GM23338 (cell line): Measurements from ENCODE around the gene PACS2. TPM values are rescaled to one million over a fixed set of nuclear protein-coding genes. Genes with fewer than 3 reads are reported as not detected.
A peak's percentile ranks its signal among the peaks of the same experiment; 100 is the strongest.

Source experiments
- ATAC-seq: fragments of 200-7000 bp; cut with Tn5 transposase; 3 replicates; pipeline ENCODE4 v1.9.1; 2020
- DNase-seq: peaks from one replicate; pipeline ENCODE4 v3.0.0-alpha.2; 2015; ENCODE audit warnings: low spot score
- H2AFZ ChIP-seq: fragments of 200-600 bp; sonication (generic); 2 replicates; pipeline ENCODE4 v1.8.0; 2016; ENCODE audit warnings: antibody characterized with exemption, mild to moderate bottlenecking, moderate library complexity
- H3F3A ChIP-seq: fragments of 200-600 bp; sonication (generic); replicated peaks from 2 replicates; pipeline ENCODE4 v1.8.0; 2017; ENCODE audit warnings: antibody characterized with exemption, mixed run types, low read depth
- H3K27ac ChIP-seq: fragments of 200-600 bp; sonication (generic); 2 replicates; pipeline ENCODE4 v1.6.1; 2016; ENCODE audit warnings: low read depth
- H3K27me3 ChIP-seq: fragments of 200-600 bp; sonication (generic); 2 replicates; pipeline ENCODE4 v1.8.0; 2016; ENCODE audit warnings: mild to moderate bottlenecking, mixed run types, moderate library complexity; ENCODE audit not compliant: insufficient read depth
- H3K36me3 ChIP-seq: fragments of 200-600 bp; sonication (generic); 2 replicates; pipeline ENCODE4 v1.8.0; 2016; ENCODE audit warnings: mild to moderate bottlenecking; ENCODE audit not compliant: insufficient read depth
- H3K4me1 ChIP-seq: fragments of 200-600 bp; sonication (generic); 2 replicates; pipeline ENCODE4 v1.8.0; 2016; ENCODE audit warnings: mild to moderate bottlenecking, moderate library complexity; ENCODE audit not compliant: insufficient read depth
- H3K4me2 ChIP-seq: fragments of 200-600 bp; sonication (generic); 2 replicates; pipeline ENCODE4 v1.7.1; 2017; ENCODE audit warnings: mixed run types
- H3K4me3 ChIP-seq: fragments of 200-600 bp; sonication (generic); 2 replicates; pipeline ENCODE4 v1.6.1; 2016; ENCODE audit warnings: mixed run types
- H3K79me2 ChIP-seq: fragments of 200-600 bp; sonication (generic); replicated peaks from 2 replicates; pipeline ENCODE4 v1.8.0; 2017; ENCODE audit warnings: mild to moderate bottlenecking; ENCODE audit not compliant: insufficient read depth
- H3K9me2 ChIP-seq: fragments of 200-600 bp; sonication (generic); 2 replicates; pipeline ENCODE4 v1.8.0; 2017; ENCODE audit not compliant: insufficient read depth
- H4K20me1 ChIP-seq: fragments of 200-600 bp; sonication (generic); replicated peaks from 2 replicates; pipeline ENCODE4 v1.8.0; 2017; ENCODE audit warnings: mild to moderate bottlenecking; ENCODE audit not compliant: insufficient read depth
- H3K27ac Mint-ChIP-seq: 2 replicates; pipeline ENCODE4 v1.8.0; 2020; ENCODE audit warnings: inconsistent platforms, mild to moderate bottlenecking, moderate library complexity, mixed read lengths
- H3K27me3 Mint-ChIP-seq: 3 replicates; pipeline ENCODE4 v1.8.0; 2022; ENCODE audit warnings: low read depth, mild to moderate bottlenecking, moderate library complexity, mixed read lengths, inconsistent platforms; ENCODE audit not compliant: insufficient read depth, poor library complexity
- H3K36me3 Mint-ChIP-seq: 3 replicates; pipeline ENCODE4 v1.8.0; 2021; ENCODE audit warnings: low read depth, mild to moderate bottlenecking, inconsistent platforms, moderate library complexity, mixed read lengths
- H3K4me1 Mint-ChIP-seq: 3 replicates; pipeline ENCODE4 v1.8.0; 2020; ENCODE audit warnings: mild to moderate bottlenecking, inconsistent platforms, mixed read lengths
- H3K4me3 Mint-ChIP-seq: 3 replicates; pipeline ENCODE4 v1.8.0; 2021; ENCODE audit warnings: moderate library complexity, mild to moderate bottlenecking, inconsistent platforms, mixed read lengths
- H3K9me3 Mint-ChIP-seq: 3 replicates; pipeline ENCODE4 v1.8.0; 2020; ENCODE audit warnings: moderate library complexity, mild to moderate bottlenecking, inconsistent platforms, mixed read lengths
- CREB1 ChIP-seq: fragments of 250-450 bp; sonication (Bioruptor Pico); IDR thresholded peaks from 2 replicates; pipeline ENCODE4 v1.5.0; 2020; ENCODE audit warnings: low read depth, mild to moderate bottlenecking, moderate library complexity
- EZH2phosphoT487 ChIP-seq: fragments of 200-600 bp; sonication (generic); IDR thresholded peaks from one replicate; pipeline ENCODE4 v1.8.1; 2018; ENCODE audit warnings: antibody characterized with exemption; ENCODE audit not compliant: unreplicated experiment
- NANOG ChIP-seq: IDR thresholded peaks from 2 replicates; pipeline ENCODE4 v1.6.1; 2016; ENCODE audit warnings: antibody characterized with exemption, borderline replicate concordance
- STAT1 ChIP-seq: IDR thresholded peaks from one replicate; pipeline ENCODE4 v1.6.1; 2016; ENCODE audit warnings: antibody characterized with exemption; ENCODE audit not compliant: unreplicated experiment
- ZNF114 ChIP-seq: fragments of 250-450 bp; sonication (Bioruptor Pico); IDR thresholded peaks from 2 replicates; pipeline ENCODE4 v1.5.0; 2020; ENCODE audit warnings: mild to moderate bottlenecking, moderate library complexity
- ZNF331 ChIP-seq: fragments of 250-450 bp; sonication (Bioruptor Pico); IDR thresholded peaks from 2 replicates; pipeline ENCODE4 v1.5.0; 2020; ENCODE audit warnings: low read depth, mild to moderate bottlenecking, moderate library complexity
- polyA plus RNA-seq: library from polyadenylated mRNA; unstranded; fragments of >200 nt; fragmentation: Nextera tagmentation; extraction: Ambion mirVana; gene quantifications from 2 replicates; pipeline ENCODE4 v1.2.1, GENCODE V29; 2016
- total RNA-seq: library from RNA; depleted of rRNA; stranded (reverse); fragments of >200 nt; shearing (Covaris generic); gene quantifications from 2 replicates; pipeline ENCODE4 v1.2.3, GENCODE V29; 2014
- TF ChIP-seq, protein P1 (sequence below): IDR thresholded peaks from one replicate; pipeline ENCODE4 v1.6.1; 2018; ENCODE audit warnings: antibody characterized with exemption; ENCODE audit not compliant: unreplicated experiment
- TF ChIP-seq, protein P2 (sequence below), 2 experiments: fragments of 200-600 bp in 1 of 2; sonication (generic) in 1 of 2; conservative IDR thresholded peaks; 2 replicates each; pipeline versions ENCODE4 v1.5.1 to v1.6.1; 2016 to 2017; ENCODE audit warnings: antibody characterized with exemption in 2 of 2, low read depth in 2 of 2, mild to moderate bottlenecking in 2 of 2, moderate library complexity in 1 of 2
- TF ChIP-seq, protein P3 (sequence below): IDR thresholded peaks from 2 replicates; pipeline ENCODE4 v1.6.1; 2016; ENCODE audit warnings: antibody characterized with exemption
- TF ChIP-seq, protein P4 (sequence below): fragments of 250-450 bp; sonication (Bioruptor Pico); IDR thresholded peaks from 2 replicates; pipeline ENCODE4 v1.5.0; 2020; ENCODE audit warnings: mild to moderate bottlenecking, moderate library complexity

The PACS2 gene
- total and polyA plus RNA-seq, 2 experiments from 2014 or later, result 22.5 to 79.0 TPM

DNA sequence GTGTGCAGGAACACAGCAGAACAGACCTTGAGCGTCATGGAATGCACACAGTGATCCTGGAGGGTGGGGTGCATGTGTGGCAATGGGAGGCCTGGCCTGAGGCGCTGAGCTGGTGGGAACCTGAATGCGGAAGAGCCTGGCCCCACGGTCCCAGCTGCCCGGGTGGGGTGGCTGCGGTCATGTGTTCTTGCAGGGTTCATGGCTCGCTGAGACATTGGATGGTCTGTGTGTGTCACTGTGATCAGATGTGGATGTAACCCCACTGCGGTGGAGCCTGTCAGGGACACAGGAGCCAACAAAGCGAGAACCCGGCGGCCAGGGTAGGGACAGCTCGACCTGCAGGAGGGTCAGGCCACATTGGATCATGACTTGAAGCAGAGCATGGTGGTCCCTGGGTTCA lies 128.3 kb downstream of the PACS2 start:
- TF ChIP-seq CREB1 (CRISPR knock-in tag) (no peak), ZNF331 (CRISPR knock-in tag) (no peak), STAT1 (no peak), NANOG (no peak), ZNF114 (CRISPR knock-in tag) (no peak), EZH2phosphoT487 (no peak)
- TF ChIP-seq, protein P1, sequence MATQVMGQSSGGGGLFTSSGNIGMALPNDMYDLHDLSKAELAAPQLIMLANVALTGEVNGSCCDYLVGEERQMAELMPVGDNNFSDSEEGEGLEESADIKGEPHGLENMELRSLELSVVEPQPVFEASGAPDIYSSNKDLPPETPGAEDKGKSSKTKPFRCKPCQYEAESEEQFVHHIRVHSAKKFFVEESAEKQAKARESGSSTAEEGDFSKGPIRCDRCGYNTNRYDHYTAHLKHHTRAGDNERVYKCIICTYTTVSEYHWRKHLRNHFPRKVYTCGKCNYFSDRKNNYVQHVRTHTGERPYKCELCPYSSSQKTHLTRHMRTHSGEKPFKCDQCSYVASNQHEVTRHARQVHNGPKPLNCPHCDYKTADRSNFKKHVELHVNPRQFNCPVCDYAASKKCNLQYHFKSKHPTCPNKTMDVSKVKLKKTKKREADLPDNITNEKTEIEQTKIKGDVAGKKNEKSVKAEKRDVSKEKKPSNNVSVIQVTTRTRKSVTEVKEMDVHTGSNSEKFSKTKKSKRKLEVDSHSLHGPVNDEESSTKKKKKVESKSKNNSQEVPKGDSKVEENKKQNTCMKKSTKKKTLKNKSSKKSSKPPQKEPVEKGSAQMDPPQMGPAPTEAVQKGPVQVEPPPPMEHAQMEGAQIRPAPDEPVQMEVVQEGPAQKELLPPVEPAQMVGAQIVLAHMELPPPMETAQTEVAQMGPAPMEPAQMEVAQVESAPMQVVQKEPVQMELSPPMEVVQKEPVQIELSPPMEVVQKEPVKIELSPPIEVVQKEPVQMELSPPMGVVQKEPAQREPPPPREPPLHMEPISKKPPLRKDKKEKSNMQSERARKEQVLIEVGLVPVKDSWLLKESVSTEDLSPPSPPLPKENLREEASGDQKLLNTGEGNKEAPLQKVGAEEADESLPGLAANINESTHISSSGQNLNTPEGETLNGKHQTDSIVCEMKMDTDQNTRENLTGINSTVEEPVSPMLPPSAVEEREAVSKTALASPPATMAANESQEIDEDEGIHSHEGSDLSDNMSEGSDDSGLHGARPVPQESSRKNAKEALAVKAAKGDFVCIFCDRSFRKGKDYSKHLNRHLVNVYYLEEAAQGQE, result no peak
- TF ChIP-seq, protein P2, sequence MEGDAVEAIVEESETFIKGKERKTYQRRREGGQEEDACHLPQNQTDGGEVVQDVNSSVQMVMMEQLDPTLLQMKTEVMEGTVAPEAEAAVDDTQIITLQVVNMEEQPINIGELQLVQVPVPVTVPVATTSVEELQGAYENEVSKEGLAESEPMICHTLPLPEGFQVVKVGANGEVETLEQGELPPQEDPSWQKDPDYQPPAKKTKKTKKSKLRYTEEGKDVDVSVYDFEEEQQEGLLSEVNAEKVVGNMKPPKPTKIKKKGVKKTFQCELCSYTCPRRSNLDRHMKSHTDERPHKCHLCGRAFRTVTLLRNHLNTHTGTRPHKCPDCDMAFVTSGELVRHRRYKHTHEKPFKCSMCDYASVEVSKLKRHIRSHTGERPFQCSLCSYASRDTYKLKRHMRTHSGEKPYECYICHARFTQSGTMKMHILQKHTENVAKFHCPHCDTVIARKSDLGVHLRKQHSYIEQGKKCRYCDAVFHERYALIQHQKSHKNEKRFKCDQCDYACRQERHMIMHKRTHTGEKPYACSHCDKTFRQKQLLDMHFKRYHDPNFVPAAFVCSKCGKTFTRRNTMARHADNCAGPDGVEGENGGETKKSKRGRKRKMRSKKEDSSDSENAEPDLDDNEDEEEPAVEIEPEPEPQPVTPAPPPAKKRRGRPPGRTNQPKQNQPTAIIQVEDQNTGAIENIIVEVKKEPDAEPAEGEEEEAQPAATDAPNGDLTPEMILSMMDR (conservative IDR thresholded peaks at IDR 0.05; ENCODE audit: low read depth in 2 of 2), result no peak
- TF ChIP-seq, protein P3, sequence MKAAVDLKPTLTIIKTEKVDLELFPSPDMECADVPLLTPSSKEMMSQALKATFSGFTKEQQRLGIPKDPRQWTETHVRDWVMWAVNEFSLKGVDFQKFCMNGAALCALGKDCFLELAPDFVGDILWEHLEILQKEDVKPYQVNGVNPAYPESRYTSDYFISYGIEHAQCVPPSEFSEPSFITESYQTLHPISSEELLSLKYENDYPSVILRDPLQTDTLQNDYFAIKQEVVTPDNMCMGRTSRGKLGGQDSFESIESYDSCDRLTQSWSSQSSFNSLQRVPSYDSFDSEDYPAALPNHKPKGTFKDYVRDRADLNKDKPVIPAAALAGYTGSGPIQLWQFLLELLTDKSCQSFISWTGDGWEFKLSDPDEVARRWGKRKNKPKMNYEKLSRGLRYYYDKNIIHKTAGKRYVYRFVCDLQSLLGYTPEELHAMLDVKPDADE, result no peak
- TF ChIP-seq, protein P4, sequence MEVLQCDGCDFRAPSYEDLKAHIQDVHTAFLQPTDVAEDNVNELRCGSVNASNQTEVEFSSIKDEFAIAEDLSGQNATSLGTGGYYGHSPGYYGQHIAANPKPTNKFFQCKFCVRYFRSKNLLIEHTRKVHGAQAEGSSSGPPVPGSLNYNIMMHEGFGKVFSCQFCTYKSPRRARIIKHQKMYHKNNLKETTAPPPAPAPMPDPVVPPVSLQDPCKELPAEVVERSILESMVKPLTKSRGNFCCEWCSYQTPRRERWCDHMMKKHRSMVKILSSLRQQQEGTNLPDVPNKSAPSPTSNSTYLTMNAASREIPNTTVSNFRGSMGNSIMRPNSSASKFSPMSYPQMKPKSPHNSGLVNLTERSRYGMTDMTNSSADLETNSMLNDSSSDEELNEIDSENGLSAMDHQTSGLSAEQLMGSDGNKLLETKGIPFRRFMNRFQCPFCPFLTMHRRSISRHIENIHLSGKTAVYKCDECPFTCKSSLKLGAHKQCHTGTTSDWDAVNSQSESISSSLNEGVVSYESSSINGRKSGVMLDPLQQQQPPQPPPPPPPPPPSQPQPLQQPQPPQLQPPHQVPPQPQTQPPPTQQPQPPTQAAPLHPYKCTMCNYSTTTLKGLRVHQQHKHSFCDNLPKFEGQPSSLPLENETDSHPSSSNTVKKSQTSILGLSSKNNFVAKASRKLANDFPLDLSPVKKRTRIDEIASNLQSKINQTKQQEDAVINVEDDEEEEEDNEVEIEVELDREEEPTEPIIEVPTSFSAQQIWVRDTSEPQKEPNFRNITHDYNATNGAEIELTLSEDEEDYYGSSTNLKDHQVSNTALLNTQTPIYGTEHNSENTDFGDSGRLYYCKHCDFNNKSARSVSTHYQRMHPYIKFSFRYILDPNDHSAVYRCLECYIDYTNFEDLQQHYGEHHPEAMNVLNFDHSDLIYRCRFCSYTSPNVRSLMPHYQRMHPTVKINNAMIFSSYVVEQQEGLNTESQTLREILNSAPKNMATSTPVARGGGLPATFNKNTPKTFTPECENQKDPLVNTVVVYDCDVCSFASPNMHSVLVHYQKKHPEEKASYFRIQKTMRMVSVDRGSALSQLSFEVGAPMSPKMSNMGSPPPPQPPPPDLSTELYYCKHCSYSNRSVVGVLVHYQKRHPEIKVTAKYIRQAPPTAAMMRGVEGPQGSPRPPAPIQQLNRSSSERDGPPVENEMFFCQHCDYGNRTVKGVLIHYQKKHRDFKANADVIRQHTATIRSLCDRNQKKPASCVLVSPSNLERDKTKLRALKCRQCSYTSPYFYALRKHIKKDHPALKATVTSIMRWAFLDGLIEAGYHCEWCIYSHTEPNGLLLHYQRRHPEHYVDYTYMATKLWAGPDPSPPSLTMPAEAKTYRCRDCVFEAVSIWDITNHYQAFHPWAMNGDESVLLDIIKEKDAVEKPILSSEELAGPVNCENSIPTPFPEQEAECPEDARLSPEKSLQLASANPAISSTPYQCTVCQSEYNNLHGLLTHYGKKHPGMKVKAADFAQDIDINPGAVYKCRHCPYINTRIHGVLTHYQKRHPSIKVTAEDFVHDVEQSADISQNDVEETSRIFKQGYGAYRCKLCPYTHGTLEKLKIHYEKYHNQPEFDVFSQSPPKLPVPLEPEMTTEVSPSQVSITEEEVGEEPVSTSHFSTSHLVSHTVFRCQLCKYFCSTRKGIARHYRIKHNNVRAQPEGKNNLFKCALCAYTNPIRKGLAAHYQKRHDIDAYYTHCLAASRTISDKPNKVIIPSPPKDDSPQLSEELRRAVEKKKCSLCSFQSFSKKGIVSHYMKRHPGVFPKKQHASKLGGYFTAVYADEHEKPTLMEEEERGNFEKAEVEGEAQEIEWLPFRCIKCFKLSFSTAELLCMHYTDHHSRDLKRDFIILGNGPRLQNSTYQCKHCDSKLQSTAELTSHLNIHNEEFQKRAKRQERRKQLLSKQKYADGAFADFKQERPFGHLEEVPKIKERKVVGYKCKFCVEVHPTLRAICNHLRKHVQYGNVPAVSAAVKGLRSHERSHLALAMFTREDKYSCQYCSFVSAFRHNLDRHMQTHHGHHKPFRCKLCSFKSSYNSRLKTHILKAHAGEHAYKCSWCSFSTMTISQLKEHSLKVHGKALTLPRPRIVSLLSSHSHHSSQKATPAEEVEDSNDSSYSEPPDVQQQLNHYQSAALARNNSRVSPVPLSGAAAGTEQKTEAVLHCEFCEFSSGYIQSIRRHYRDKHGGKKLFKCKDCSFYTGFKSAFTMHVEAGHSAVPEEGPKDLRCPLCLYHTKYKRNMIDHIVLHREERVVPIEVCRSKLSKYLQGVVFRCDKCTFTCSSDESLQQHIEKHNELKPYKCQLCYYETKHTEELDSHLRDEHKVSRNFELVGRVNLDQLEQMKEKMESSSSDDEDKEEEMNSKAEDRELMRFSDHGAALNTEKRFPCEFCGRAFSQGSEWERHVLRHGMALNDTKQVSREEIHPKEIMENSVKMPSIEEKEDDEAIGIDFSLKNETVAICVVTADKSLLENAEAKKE, result no peak
- H2AFZ ChIP-seq, result no peak overlapping the region
- H3K4me2 ChIP-seq, result no peak overlapping the region
- no peaks in the 10 kb centered on the region for H3K9me2 ChIP-seq
- peaks cover 7% of the 10 kb centered on the region for H3K27me3 Mint-ChIP-seq
- no peaks in the 10 kb centered on the region for H3K36me3 ChIP-seq
- H3K27me3 ChIP-seq, result no peaks in the 10 kb centered on the region
- H3K36me3 Mint-ChIP-seq, result peaks cover 17% of the 10 kb centered on the region
- peaks cover 13% of the 10 kb centered on the region for H4K20me1 ChIP-seq
- H3K9me3 Mint-ChIP-seq, result no peaks in the 10 kb centered on the region
- ATAC-seq (no peak), DNase-seq (no peak)
- H3K79me2 ChIP-seq, result peaks cover 17% of the 10 kb centered on the region
- no peaks in the 10 kb centered on the region for H3F3A ChIP-seq
- H3K4me3 ChIP-seq, result no peak overlapping the region
- no peak overlapping the region for H3K4me3 Mint-ChIP-seq
- H3K27ac Mint-ChIP-seq, result 0 out of 2 replicates have a peak overlapping the region, but pooled peaks have one; percentile 36
- H3K4me1 ChIP-seq, result no peaks in the 10 kb centered on the region
- H3K27ac ChIP-seq, result no peak overlapping the region
- peaks cover 3% of the 10 kb centered on the region; the same call in 1 of the 3 replicates for H3K4me1 Mint-ChIP-seq
